Measurements from ENCODE around the gene NPRL2. TPM values are rescaled to one million over a fixed set of nuclear protein-coding genes. Genes with fewer than 3 reads are reported as not detected.

NPRL2 gene
- total and polyA plus RNA-seq, 9 of the 15 experiments (the other 6 are each of a cell fraction or from before 2014, with no cell fraction given): 17.4 to 40.4 (median 24.4) TPM

DNA sequence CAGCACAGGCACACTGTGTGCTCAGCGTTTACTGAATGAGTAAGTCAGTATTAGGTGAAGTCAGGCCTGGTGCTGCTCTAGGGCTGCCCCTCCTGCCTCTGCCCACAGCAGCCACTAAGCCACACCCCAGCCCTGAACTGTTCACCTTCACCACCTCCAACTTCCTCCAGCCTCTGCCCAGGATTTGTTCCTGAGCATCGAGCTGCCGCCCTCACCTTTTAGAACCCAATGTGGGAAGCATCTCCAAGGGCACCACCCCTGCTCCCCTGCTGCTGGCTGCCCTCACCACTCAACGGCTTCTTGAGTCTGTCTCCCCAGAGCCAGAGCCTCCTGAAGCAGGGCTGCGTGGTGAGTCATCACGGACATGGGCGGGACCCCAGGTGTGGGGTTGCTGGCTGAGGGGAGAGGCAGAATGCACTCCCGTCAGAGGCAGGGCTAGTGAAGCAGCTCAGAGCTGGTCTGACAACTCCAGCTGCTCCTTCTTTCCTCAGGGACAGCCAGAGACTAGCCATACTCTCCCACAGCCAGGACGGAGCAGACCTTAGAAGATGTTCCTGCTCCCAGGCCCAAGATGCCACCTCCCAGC, 33.8 kb downstream of the NPRL2 start (continued):
- TF ChIP-seq SMARCE1 (IDR thresholded peaks at IDR 0.05) (0 out of 2 replicates have a peak, but pooled peaks have one; percentile 39), NRF1 (conservative IDR thresholded peaks at IDR 0.05 in 1 of 2, IDR thresholded peaks at IDR 0.05 in 1 of 2) (peak; percentile 48 to 64), MYNN (IDR thresholded peaks at IDR 0.05) (0 out of 2 replicates have a peak, but pooled peaks have one; percentile 22), MYNN (CRISPR knock-in tag; IDR thresholded peaks at IDR 0.05) (no peak), CREM (IDR thresholded peaks at IDR 0.05; ENCODE audit: low read depth) (peak; percentile 44; the same call in 1 of the 2 replicates), POLR2G (IDR thresholded peaks at IDR 0.05; ENCODE audit: low read depth, low read length) (0 out of 2 replicates have a peak, but pooled peaks have one; percentile 31), CREB1 (IDR thresholded peaks at IDR 0.05) (no peak), CREB1 (CRISPR knock-in tag; IDR thresholded peaks at IDR 0.05) (0 out of 2 replicates have a peak, but pooled peaks have one; percentile 27), ZBTB7A (IDR thresholded peaks at IDR 0.05; ENCODE audit: borderline replicate concordance, control insufficient read depth, low read depth, low read length) (peak; percentile 50; the same call in 1 of the 2 replicates), PTRF (tag; IDR thresholded peaks at IDR 0.05) (no peak), JUN (IDR thresholded peaks at IDR 0.05; ENCODE audit: borderline replicate concordance, low read depth, low read length) (peak; percentile 78; the same call in 1 of the 2 replicates), JUN (CRISPR knock-in tag; IDR thresholded peaks at IDR 0.05; ENCODE audit: borderline replicate concordance) (no peak)
- TF ChIP-seq, protein P1, sequence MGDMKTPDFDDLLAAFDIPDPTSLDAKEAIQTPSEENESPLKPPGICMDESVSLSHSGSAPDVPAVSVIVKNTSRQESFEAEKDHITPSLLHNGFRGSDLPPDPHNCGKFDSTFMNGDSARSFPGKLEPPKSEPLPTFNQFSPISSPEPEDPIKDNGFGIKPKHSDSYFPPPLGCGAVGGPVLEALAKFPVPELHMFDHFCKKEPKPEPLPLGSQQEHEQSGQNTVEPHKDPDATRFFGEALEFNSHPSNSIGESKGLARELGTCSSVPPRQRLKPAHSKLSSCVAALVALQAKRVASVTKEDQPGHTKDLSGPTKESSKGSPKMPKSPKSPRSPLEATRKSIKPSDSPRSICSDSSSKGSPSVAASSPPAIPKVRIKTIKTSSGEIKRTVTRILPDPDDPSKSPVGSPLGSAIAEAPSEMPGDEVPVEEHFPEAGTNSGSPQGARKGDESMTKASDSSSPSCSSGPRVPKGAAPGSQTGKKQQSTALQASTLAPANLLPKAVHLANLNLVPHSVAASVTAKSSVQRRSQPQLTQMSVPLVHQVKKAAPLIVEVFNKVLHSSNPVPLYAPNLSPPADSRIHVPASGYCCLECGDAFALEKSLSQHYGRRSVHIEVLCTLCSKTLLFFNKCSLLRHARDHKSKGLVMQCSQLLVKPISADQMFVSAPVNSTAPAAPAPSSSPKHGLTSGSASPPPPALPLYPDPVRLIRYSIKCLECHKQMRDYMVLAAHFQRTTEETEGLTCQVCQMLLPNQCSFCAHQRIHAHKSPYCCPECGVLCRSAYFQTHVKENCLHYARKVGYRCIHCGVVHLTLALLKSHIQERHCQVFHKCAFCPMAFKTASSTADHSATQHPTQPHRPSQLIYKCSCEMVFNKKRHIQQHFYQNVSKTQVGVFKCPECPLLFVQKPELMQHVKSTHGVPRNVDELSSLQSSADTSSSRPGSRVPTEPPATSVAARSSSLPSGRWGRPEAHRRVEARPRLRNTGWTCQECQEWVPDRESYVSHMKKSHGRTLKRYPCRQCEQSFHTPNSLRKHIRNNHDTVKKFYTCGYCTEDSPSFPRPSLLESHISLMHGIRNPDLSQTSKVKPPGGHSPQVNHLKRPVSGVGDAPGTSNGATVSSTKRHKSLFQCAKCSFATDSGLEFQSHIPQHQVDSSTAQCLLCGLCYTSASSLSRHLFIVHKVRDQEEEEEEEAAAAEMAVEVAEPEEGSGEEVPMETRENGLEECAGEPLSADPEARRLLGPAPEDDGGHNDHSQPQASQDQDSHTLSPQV (IDR thresholded peaks at IDR 0.05): no peak
- TF ChIP-seq, protein P2, sequence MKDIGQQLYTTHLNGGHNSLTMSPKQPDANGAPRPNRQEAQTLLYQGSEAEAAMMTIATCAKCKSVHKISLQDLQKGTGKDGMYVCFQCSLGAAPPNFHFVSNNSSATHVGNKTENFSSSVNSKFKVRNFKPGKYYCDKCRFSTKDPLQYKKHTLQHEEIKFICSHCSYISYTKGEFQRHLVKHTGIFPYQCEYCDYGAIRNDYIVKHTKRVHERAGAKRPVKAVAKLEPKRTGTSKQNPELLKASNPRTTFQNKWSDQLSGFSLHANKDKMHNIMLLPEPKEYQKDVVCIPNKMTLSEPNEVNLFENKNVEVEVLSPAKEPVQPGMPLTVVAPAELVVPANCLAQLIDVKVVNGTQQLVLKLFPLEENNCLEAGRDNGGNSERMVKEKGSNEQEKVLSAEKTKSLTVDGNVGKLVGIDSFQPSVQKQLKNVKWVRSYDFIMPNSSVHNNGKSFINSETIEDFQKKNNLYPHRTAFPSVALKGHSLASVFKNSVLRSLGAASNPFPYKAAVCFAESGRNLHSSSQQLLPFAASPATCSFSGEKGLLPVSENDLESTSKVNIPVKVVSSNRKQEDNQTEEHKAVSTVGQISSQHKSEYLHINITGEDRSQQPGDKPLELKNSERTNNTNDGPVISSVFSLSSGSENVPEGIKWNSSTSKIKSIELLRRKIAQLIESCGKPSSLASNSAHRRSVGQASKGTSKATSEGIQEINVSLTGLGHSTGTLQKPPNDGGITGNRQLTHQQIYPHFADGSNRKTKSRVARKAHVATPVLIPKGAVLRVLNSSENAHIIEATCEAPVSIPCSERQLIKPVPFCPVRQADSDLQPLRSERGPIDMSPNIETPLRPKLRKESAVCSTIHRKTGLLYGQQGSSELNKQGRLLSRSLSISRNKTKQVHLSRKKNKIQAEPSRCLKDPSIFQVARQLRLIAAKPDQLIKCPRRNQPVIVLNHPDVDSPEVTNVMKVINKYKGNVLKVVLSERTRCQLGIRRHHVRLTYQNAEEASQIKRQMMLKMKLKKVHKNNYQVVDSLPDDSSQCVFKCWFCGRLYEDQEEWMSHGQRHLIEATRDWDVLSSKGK (CRISPR knock-in tag; IDR thresholded peaks at IDR 0.05): no peak
- TF ChIP-seq, protein P3, sequence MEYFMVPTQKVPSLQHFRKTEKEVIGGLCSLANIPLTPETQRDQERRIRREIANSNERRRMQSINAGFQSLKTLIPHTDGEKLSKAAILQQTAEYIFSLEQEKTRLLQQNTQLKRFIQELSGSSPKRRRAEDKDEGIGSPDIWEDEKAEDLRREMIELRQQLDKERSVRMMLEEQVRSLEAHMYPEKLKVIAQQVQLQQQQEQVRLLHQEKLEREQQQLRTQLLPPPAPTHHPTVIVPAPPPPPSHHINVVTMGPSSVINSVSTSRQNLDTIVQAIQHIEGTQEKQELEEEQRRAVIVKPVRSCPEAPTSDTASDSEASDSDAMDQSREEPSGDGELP (CRISPR knock-in tag; IDR thresholded peaks at IDR 0.05; ENCODE audit: borderline replicate concordance): peak; percentile 67; the same call in 1 of the 2 replicates

All from K562 (cell line).